Cardiac muscle cell (in vitro differentiated cells and primary cell): ENCODE measurements around the gene FMN2. TPM values are rescaled to one million over a fixed set of nuclear protein-coding genes. Genes with fewer than 3 reads are reported as not detected.

Source experiments
- DNase-seq, 2 donors: peaks; one replicate each; pipeline versions ENCODE4 v3.0.0 to v3.0.0-alpha.2; 2010 to 2017; ENCODE audit warnings: low read depth in 1 of 2, low spot score in 1 of 2
- H3K27ac ChIP-seq: fragments of 200-600 bp; sonication (generic); 2 replicates; pipeline ENCODE4 v1.5.1; 2016
- H3K27me3 ChIP-seq: fragments of 200-600 bp; sonication (generic); 2 replicates; pipeline ENCODE4 v1.6.0; 2016; ENCODE audit warnings: control low read depth
- H3K36me3 ChIP-seq: fragments of 200-600 bp; sonication (generic); 2 replicates; pipeline ENCODE4 v1.5.1; 2016; ENCODE audit warnings: control low read depth
- H3K4me1 ChIP-seq: fragments of 200-600 bp; sonication (generic); 2 replicates; pipeline ENCODE4 v1.8.1; 2017; ENCODE audit warnings: low read depth, mild to moderate bottlenecking, mixed run types
- H3K4me3 ChIP-seq: fragments of 200-600 bp; sonication (generic); 2 replicates; pipeline ENCODE4 v1.5.1; 2016; ENCODE audit warnings: mild to moderate bottlenecking
- H3K9me3 ChIP-seq: fragments of 200-600 bp; sonication (generic); 2 replicates; pipeline ENCODE4 v1.5.1; 2017; ENCODE audit warnings: low read depth, mild to moderate bottlenecking, control low read depth
- CTCF ChIP-seq: IDR thresholded peaks from 2 replicates; pipeline ENCODE4 v1.5.1; 2012; ENCODE audit warnings: low read depth, mild to moderate bottlenecking, low read length
- polyA plus RNA-seq: library from polyadenylated mRNA; unstranded; fragments of >200 nt; fragmentation: Nextera tagmentation; extraction: Ambion mirVana; gene quantifications from 2 replicates; pipeline ENCODE4 v1.2.1, GENCODE V29; 2016
- total RNA-seq: library from RNA; depleted of rRNA; stranded (reverse); fragments of >200 nt; gene quantifications from 2 replicates; pipeline ENCODE4 v1.2.3, GENCODE V29; 2016

FMN2 gene
- total and polyA plus RNA-seq, 2 experiments from 2014 or later = 0.42 to 2.7 TPM

- Histone ChIP-seq H3K9me3 (no peaks in the 10 kb centered on the region), H3K36me3 (no peaks in the 10 kb centered on the region), H3K4me1 (no peaks in the 10 kb centered on the region), H3K27ac (no peak overlapping the region), H3K4me3 (no peak overlapping the region), H3K27me3 (no peaks in the 10 kb centered on the region)
- DNase-seq = no peak
- TF ChIP-seq CTCF = no peak
Measured at GRCh38 chr1:240056350-240056749, 35.3 kb upstream of the FMN2 start.

GRCh38 chr1:240058049-240058448 lies 33.6 kb upstream of the FMN2 start:
- no peak overlapping the region for H3K27ac ChIP-seq
- no peaks in the 10 kb centered on the region for H3K9me3 ChIP-seq
- H3K4me3 ChIP-seq = no peak overlapping the region
- no peak for TF ChIP-seq CTCF
- no peak for DNase-seq
- no peaks in the 10 kb centered on the region for H3K36me3 ChIP-seq
- no peaks in the 10 kb centered on the region for H3K4me1 ChIP-seq
- H3K27me3 ChIP-seq = no peaks in the 10 kb centered on the region

- DNase-seq = no peak
- Histone ChIP-seq H3K9me3 (no peaks in the 10 kb centered on the region), H3K27me3 (no peaks in the 10 kb centered on the region), H3K36me3 (no peaks in the 10 kb centered on the region), H3K27ac (no peak overlapping the region), H3K4me3 (no peak overlapping the region), H3K4me1 (no peaks in the 10 kb centered on the region)
- no peak for TF ChIP-seq CTCF
Measured at GRCh38 chr1:240068961-240069360, 22.7 kb upstream of the FMN2 start.

- no peak for TF ChIP-seq CTCF
- H3K4me3 ChIP-seq = no peak overlapping the region
- DNase-seq = no peak
Measured at GRCh38 chr1:240070188-240070587, 21.5 kb upstream of the FMN2 start.

GRCh38 chr1:240073097-240073496 lies 18.6 kb upstream of the FMN2 start:
- DNase-seq = no peak
- H3K4me3 ChIP-seq = no peak overlapping the region
- no peak overlapping the region for H3K27ac ChIP-seq
- no peaks in the 10 kb centered on the region for H3K36me3 ChIP-seq
- H3K9me3 ChIP-seq = no peaks in the 10 kb centered on the region
- H3K27me3 ChIP-seq = no peaks in the 10 kb centered on the region
- H3K4me1 ChIP-seq = no peaks in the 10 kb centered on the region
- no peak for TF ChIP-seq CTCF

More at GRCh38 chr1:240070188-240070587, 21.5 kb upstream of the FMN2 start:
- Histone ChIP-seq H3K36me3 (no peaks in the 10 kb centered on the region), H3K27me3 (no peaks in the 10 kb centered on the region), H3K27ac (no peak overlapping the region), H3K4me1 (no peaks in the 10 kb centered on the region), H3K9me3 (no peaks in the 10 kb centered on the region)

- TF ChIP-seq CTCF = no peak
- no peak overlapping the region for H3K4me3 ChIP-seq
- H3K27ac ChIP-seq = no peak overlapping the region
Measured at GRCh38 chr1:240074422-240074821, 17.3 kb upstream of the FMN2 start.

More at GRCh38 chr1:240074422-240074821, 17.3 kb upstream of the FMN2 start:
- no peaks in the 10 kb centered on the region for H3K27me3 ChIP-seq
- no peaks in the 10 kb centered on the region for H3K9me3 ChIP-seq
- H3K36me3 ChIP-seq = no peaks in the 10 kb centered on the region
- DNase-seq = no peak
- H3K4me1 ChIP-seq = no peaks in the 10 kb centered on the region
